ENCODE results near the gene ZNF526.

DNA sequence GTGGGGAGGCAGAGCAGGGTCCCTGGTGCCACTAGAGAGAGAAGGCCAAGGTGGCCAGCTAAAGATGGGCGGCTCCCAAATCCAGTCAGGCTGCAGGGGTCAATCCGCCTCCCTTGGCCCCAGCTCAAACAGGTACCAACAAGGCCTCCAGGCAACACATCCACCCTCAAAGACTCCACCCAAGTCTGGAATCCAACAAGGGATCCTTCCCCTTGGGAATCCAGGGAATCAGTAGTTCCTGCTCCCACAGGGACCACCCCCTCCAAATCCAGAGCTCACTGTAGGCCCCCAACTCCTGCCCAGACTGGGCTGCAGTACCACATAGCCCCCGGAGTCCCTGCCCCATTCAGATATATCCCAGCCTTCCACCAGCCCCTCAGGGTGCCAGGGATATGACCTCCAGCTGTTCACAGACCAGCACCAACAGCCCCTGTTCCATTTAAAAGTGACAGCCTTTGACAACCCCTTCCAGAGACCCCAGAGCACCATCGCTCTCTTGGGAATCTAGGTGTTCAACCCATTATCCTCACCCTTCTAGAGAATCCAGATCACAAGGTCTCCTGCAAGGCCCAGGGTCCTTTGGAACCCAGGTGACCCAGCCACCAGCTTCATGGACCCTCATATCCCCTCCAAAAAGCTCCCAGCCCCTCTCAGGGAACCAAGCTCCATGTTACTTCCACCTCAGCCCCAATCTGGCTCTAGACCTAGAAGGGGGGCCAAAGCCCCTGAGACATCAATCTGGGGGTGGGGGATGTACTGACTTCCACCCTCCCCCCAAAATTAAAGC is 31.7 kb downstream of the ZNF526 start:
- TF ChIP-seq, protein P1, sequence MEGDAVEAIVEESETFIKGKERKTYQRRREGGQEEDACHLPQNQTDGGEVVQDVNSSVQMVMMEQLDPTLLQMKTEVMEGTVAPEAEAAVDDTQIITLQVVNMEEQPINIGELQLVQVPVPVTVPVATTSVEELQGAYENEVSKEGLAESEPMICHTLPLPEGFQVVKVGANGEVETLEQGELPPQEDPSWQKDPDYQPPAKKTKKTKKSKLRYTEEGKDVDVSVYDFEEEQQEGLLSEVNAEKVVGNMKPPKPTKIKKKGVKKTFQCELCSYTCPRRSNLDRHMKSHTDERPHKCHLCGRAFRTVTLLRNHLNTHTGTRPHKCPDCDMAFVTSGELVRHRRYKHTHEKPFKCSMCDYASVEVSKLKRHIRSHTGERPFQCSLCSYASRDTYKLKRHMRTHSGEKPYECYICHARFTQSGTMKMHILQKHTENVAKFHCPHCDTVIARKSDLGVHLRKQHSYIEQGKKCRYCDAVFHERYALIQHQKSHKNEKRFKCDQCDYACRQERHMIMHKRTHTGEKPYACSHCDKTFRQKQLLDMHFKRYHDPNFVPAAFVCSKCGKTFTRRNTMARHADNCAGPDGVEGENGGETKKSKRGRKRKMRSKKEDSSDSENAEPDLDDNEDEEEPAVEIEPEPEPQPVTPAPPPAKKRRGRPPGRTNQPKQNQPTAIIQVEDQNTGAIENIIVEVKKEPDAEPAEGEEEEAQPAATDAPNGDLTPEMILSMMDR (conservative IDR thresholded peaks at IDR 0.05 in 1 of 2, IDR thresholded peaks at IDR 0.05 in 1 of 2; ENCODE audit: extremely low read depth in 1 of 2, insufficient read depth in 1 of 2, low read depth in 1 of 2, low read length in 2 of 2) = no peak
- no peak for TF ChIP-seq EZH2 (IDR thresholded peaks at IDR 0.05; ENCODE audit: borderline replicate concordance, low read length)

Measured in mammary epithelial cell (primary cell).